Gastrocnemius medialis (tissue), 4 donors: ENCODE data around the gene ONECUT2. TPM values are rescaled to one million over a fixed set of nuclear protein-coding genes. Genes with fewer than 3 reads are reported as not detected.

Experiments used
- ATAC-seq, 2 donors: fragments of 150-250 bp; one replicate each; pipeline ENCODE4 v1.9.1; 2016
- DNase-seq, 2 donors: peaks; one replicate each; pipeline ENCODE4 v3.0.0-alpha.2; 2019
- H3K27ac ChIP-seq, 4 donors: fragments of 200-600 bp; sonication (generic); 1 replicate in 1 of 4; 2 replicates in 3 of 4; pipeline ENCODE4 v1.5.1; 2016 to 2018; ENCODE audit warnings: mild to moderate bottlenecking in 2 of 4, moderate library complexity in 1 of 4
- H3K27me3 ChIP-seq, 3 donors: fragments of 200-600 bp; sonication (generic) in 2 of 3; 1 replicate in 1 of 3; 2 replicates in 2 of 3; pipeline versions ENCODE4 v1.5.1 to v1.6.0; 2016 to 2019; ENCODE audit warnings: mild to moderate bottlenecking in 1 of 3, moderate library complexity in 1 of 3
- H3K36me3 ChIP-seq, 2 donors: fragments of 200-600 bp; sonication (generic) in 1 of 2; one replicate each; pipeline ENCODE4 v1.5.1; 2017 to 2018
- H3K4me1 ChIP-seq, 2 donors: fragments of 200-600 bp; sonication (generic) in 1 of 2; one replicate each; pipeline ENCODE4 v1.5.1; 2016 to 2017; ENCODE audit warnings: mild to moderate bottlenecking in 2 of 2
- H3K4me3 ChIP-seq, 4 donors: fragments of 200-600 bp; sonication (generic) in 3 of 4; 1 replicate in 1 of 4; 2 replicates in 3 of 4; pipeline ENCODE4 v1.5.1; 2016 to 2019; ENCODE audit warnings: mild to moderate bottlenecking in 2 of 4
- H3K9me3 ChIP-seq, 3 donors: fragments of 200-600 bp; sonication (generic) in 2 of 3; 1 replicate in 1 of 3; 2 replicates in 2 of 3; pipeline ENCODE4 v1.5.1; 2016 to 2019
- POLR2A ChIP-seq, 2 donors: fragments of 450-650 bp; IDR thresholded peaks; one replicate each; pipeline ENCODE4 v1.6.1; 2017; ENCODE audit warnings: antibody characterized with exemption in 2 of 2, mild to moderate bottlenecking in 2 of 2, moderate library complexity in 2 of 2
- in situ Hi-C, 4 donors: fragments of 200-750 bp; cut with MboI; loops; one replicate each; pipeline versions ENCODE4 v1.15.0 to v1.8.0; 2017; ENCODE audit warnings: low sequenced_read_pairs in 4 of 4
- intact Hi-C: fragments of 100-400 bp; cut with DNase I; formaldehyde crosslinking; loops from one replicate; pipeline ENCODE4 v1.15.1; 2023; ENCODE audit warnings: low total_unique reads
- total RNA-seq, 4 donors: library from RNA; depleted of rRNA; stranded (reverse); fragments of >200 nt; gene quantifications; one replicate each; pipeline versions ENCODE4 v1.1.0 to v1.2.3, GENCODE V29; 2016
- TF ChIP-seq, protein P1 (sequence below), 5 experiments: fragments of 450-650 bp in 3 of 5; fragments of 200-600 bp in 2 of 5; sonication (generic) in 2 of 5; IDR thresholded peaks in 4 of 5; conservative IDR thresholded peaks in 1 of 5; 1 replicate in 4 of 5; 2 replicates in 1 of 5; pipeline ENCODE4 v1.5.1; 2016 to 2019; ENCODE audit warnings: antibody characterized with exemption in 5 of 5, mild to moderate bottlenecking in 3 of 5, moderate library complexity in 3 of 5

ONECUT2 gene
- total RNA-seq, 4 donors from 2014 or later: under 0.01 to 0.15 (median 0.04) TPM; not detected in 1

DNA sequence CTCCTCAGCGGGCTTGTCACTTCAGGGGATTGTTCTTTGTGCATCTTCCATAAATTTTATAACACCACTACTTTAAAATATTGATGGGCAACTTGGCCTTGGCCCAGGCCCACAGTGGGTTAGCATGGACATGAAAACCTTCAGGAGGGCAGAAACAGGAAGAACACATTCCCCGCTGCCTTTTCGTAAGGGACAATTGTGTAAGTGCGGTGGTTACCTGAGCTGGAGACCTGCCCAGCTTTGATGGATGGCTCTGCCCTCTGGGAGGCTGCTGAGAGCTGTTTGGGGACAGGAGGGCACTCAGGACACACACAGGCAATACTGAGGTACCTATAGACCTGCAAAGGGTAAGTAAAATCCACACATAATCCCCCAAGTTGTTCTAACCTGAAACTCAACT lies 104.5 kb downstream of the ONECUT2 start:
- Histone ChIP-seq H3K27ac (no peak overlapping the region), H3K36me3 (no peaks in the 10 kb centered on the region), H3K4me3 (no peak overlapping the region), H3K9me3 (no peaks in the 10 kb centered on the region), H3K4me1 (peaks cover 6 to 8% of the 10 kb centered on the region in 2 donors), H3K27me3 (no peaks in the 10 kb centered on the region)
- intact Hi-C loops: no loop called here
- no peak for TF ChIP-seq POLR2A (IDR thresholded peaks at IDR 0.05)
- TF ChIP-seq, protein P1, sequence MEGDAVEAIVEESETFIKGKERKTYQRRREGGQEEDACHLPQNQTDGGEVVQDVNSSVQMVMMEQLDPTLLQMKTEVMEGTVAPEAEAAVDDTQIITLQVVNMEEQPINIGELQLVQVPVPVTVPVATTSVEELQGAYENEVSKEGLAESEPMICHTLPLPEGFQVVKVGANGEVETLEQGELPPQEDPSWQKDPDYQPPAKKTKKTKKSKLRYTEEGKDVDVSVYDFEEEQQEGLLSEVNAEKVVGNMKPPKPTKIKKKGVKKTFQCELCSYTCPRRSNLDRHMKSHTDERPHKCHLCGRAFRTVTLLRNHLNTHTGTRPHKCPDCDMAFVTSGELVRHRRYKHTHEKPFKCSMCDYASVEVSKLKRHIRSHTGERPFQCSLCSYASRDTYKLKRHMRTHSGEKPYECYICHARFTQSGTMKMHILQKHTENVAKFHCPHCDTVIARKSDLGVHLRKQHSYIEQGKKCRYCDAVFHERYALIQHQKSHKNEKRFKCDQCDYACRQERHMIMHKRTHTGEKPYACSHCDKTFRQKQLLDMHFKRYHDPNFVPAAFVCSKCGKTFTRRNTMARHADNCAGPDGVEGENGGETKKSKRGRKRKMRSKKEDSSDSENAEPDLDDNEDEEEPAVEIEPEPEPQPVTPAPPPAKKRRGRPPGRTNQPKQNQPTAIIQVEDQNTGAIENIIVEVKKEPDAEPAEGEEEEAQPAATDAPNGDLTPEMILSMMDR (IDR thresholded peaks at IDR 0.05 in 4 of 5, conservative IDR thresholded peaks at IDR 0.05 in 1 of 5): no peak
- DNase-seq (no peak), ATAC-seq (no peak)
- in situ Hi-C loops: no loop called here

Other genes with a start within 250 kb of the ONECUT2 start
- gene ST8SIA3, start 82.8 kb upstream of the ONECUT2 start, total RNA-seq: not detected
- 10 to 100 TPM; 60.8 to 78.4 (median 70.2) TPM for gene FECH, start 151.3 kb downstream of the ONECUT2 start, total RNA-seq
- gene NARS1, start 186.5 kb downstream of the ONECUT2 start, total RNA-seq: 100 to 1,000 TPM in 3 of 4 donors, 10 to 100 TPM in 1; 93.1 to 205 (median 153) TPM